Ovary (tissue), 9 donors: ENCODE results near the gene RASGRF2. TPM values are rescaled to one million over a fixed set of nuclear protein-coding genes. Genes with fewer than 3 reads are reported as not detected.

ENCODE experiments used
- DNase-seq, 5 donors: peaks; one replicate each; pipeline ENCODE4 v3.0.0-alpha.2; 2019 to 2020
- H3K27ac ChIP-seq, 2 donors: fragments of 200-600 bp; one replicate each; pipeline versions ENCODE4 v1.5.1 to v1.8.0; 2019 to 2022
- H3K27me3 ChIP-seq: fragments of 200-600 bp; one replicate; pipeline ENCODE4 v1.8.0; 2022
- H3K36me3 ChIP-seq: fragments of 200-600 bp; sonication (generic); one replicate; pipeline ENCODE4 v1.5.1; 2019
- H3K4me1 ChIP-seq: one replicate; pipeline ENCODE4 v1.8.1; 2013; ENCODE audit warnings: mild to moderate bottlenecking, moderate library complexity; ENCODE audit not compliant: insufficient read depth
- H3K4me3 ChIP-seq: fragments of 200-600 bp; sonication (generic); one replicate; pipeline ENCODE4 v1.5.1; 2017
- H3K9me3 ChIP-seq, 2 donors: fragments of 200-600 bp in 1 of 2; sonication (generic) in 1 of 2; one replicate each; pipeline versions ENCODE4 v1.5.1 to v1.8.1; 2013 to 2019; ENCODE audit warnings: mild to moderate bottlenecking in 1 of 2, moderate library complexity in 1 of 2
- CTCF ChIP-seq, 3 donors: fragments of 450-650 bp in 2 of 3; fragments of 200-600 bp in 1 of 3; IDR thresholded peaks; one replicate each; pipeline versions ENCODE4 v1.5.1 to v1.8.0; 2016 to 2022; ENCODE audit warnings: antibody characterized with exemption in 3 of 3, mild to moderate bottlenecking in 1 of 3
- EP300 ChIP-seq: sonication (generic); formaldehyde crosslinking; IDR thresholded peaks from one replicate; pipeline ENCODE4 v1.6.1; 2017; ENCODE audit warnings: antibody characterized with exemption
- POLR2A ChIP-seq: fragments of 450-650 bp; IDR thresholded peaks from one replicate; pipeline ENCODE4 v1.6.1; 2017; ENCODE audit warnings: antibody characterized with exemption, mild to moderate bottlenecking, moderate library complexity
- WGBS, 3 donors: extraction: QIAGEN DNeasy Blood & Tissue Kit in 1 of 3; methylation state at CpG; one replicate each; pipeline versions ENCODE4 v1.1.5 to v1.1.7; 2013 to 2017; 5-methylcytosine and 5-hydroxymethylcytosine counted together
- intact Hi-C, 4 donors: fragments of 100-400 bp; cut with DNase I; formaldehyde crosslinking; loops; one replicate each; pipeline versions ENCODE4 v1.11.0 to v1.15.1; 2022 to 2023
- polyA plus RNA-seq, 2 donors: library from polyadenylated mRNA; stranded (reverse); fragments of 200-250 nt in 1 of 2; fragments of 350-450 nt in 1 of 2; fragmentation: Illumina TruSeq in 1 of 2; extraction: RNeasy Lipid Tissue Mini Kit (QIAGEN cat#74804) in 1 of 2; gene quantifications; one replicate each; pipeline ENCODE4 v1.2.3, GENCODE V29; 2013 to 2014
- total RNA-seq, 7 donors: library from RNA; depleted of rRNA in 2 of 7; stranded (reverse); fragments of >200 nt in 2 of 7; fragmentation: NEBNext Ultra II Directional in 3 of 7; extraction: Animal tissue kit (Norgen Biotek cat#: 25700) in 3 of 7; gene quantifications; one replicate each; pipeline versions ENCODE4 v1.1.0 to v1.2.4, GENCODE V29; 2016 to 2023
- donor health status: DM: no; HTN: no; CAD: no; lungs with moderate emphysema.
- donor health status: DM: no; HTN: no; CAD: no.
- donor health status: Bipolar disorder and iron deficiency.
- donor health status: DM: yes; HTN: yes; CAD: no.
- donor health status: DM: no; HTN: no; CAD: no.
- donor health status: DM: yes; HTN: yes; CAD: no.

The RASGRF2 gene
- total and polyA plus RNA-seq, 9 donors: 8.6 to 55.1 (median 23.0) TPM

DNA sequence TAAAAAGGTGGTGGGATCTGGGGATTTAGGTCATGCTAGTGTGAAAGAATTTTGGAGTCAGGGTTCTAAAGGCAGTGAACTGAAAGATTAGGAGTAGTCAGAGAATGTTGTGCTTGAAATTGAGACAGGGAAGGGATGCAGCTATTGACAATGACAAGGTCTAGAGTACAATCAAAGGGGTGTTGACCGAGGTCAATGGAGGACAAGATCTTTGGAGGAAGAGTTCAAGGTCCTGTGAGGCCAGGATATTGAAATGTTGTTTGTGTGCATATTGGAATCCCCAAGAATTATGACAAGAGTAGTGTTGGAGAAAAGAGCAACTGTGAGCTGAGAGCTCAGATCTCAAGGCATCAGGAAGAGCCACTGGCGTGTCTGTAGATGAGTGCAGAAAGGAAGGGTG, 116.9 kb downstream of the RASGRF2 start:
- WGBS, 3 donors: 94 to 98% (median 96%) methylated on average over 2 of the region's 2 CpGs
- no peak overlapping the region for H3K4me3 ChIP-seq
- no peak for DNase-seq
- intact Hi-C loops: no loop called here
- TF ChIP-seq POLR2A (no peak), CTCF (IDR thresholded peaks at IDR 0.05) (no peak), EP300 (no peak)
- H3K27ac ChIP-seq: no peak overlapping the region
- H3K4me1 ChIP-seq: peaks cover 6% of the 10 kb centered on the region
- H3K27me3 ChIP-seq: no peaks in the 10 kb centered on the region
- no peaks in the 10 kb centered on the region for H3K36me3 ChIP-seq
- H3K9me3 ChIP-seq: no peaks in the 10 kb centered on the region

DNA sequence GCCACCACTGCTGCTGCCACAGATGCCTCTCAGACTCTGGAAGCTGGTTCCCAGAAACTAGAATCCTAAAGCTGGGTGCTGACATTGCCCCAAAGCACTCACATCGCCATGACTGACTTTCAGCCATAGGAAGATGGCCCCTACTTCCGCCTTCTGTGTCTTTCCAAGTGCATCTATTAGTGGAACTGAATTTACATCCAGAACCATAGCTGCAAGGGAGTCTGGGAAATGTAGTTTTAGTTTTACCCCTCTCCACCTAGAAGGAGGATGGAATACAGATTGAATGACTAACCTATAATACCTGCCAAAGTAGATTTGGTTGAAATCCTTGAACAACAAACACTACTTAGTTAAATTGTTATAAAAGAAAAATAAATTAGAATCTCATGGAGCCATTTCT, 118.8 kb downstream of the RASGRF2 start:
- WGBS, 3 donors: 93 to 100% (median 97%) methylated on average over 2 of the region's 2 CpGs
- intact Hi-C loops: no loop called here
- Histone ChIP-seq H3K27me3 (no peaks in the 10 kb centered on the region), H3K4me1 (peaks cover 6% of the 10 kb centered on the region), H3K27ac (no peak overlapping the region), H3K9me3 (no peaks in the 10 kb centered on the region), H3K36me3 (no peaks in the 10 kb centered on the region), H3K4me3 (no peak overlapping the region)
- TF ChIP-seq EP300 (no peak), POLR2A (no peak), CTCF (IDR thresholded peaks at IDR 0.05) (no peak)
- DNase-seq: no peak

GRCh38 chr5:81080809-81081460, 120.8 kb downstream of the RASGRF2 start:
- DNase-seq: peak in 2 of 5 donors; percentile 23 to 39
- 16 to 41% (median 18%) methylated on average over 9 of the region's 9 CpGs for WGBS, 3 donors
- TF ChIP-seq POLR2A: no peak
- TF ChIP-seq CTCF (IDR thresholded peaks at IDR 0.05): no peak
- TF ChIP-seq EP300: no peak
- H3K9me3 ChIP-seq: no peaks in the 10 kb centered on the region
- H3K36me3 ChIP-seq: no peaks in the 10 kb centered on the region
- intact Hi-C loops: no loop called here
- no peaks in the 10 kb centered on the region for H3K27me3 ChIP-seq
- H3K4me3 ChIP-seq: no peak overlapping the region
- peak overlapping the region; percentile 13 to 72 for H3K27ac ChIP-seq
- peaks cover 6% of the 10 kb centered on the region for H3K4me1 ChIP-seq

DNA sequence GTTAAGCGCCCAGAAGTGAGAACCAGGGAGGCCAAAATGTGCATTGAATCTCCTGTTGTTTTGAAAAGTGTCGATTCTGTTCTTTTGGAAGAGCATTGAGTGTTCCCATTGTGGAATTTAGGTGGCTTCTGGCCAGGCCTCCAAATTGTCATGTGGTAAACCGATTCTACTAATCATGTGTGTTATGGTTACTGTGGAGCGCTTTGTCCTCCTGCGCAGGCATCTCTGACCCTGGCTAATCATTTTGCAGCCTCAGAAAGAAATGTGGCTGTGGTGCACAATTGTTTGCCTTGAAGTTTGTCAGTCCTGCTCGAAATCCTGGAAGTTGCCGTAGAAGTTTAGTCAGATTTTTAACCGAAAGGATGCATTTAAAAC, 121.3 kb downstream of the RASGRF2 start:
- no peaks in the 10 kb centered on the region for H3K27me3 ChIP-seq
- WGBS, 3 donors: 10 to 22% (median 12%) methylated on average over 8 of the region's 8 CpGs

More for the DNA sequence above, 121.3 kb downstream of the RASGRF2 start:
- peak; percentile 62 to 86 (median 73) for DNase-seq
- no peaks in the 10 kb centered on the region for H3K9me3 ChIP-seq
- intact Hi-C loops: no loop called here
- H3K4me3 ChIP-seq: no peak overlapping the region
- H3K27ac ChIP-seq: peak overlapping the region; percentile 13 to 72
- no peak for TF ChIP-seq POLR2A
- no peak for TF ChIP-seq EP300
- no peak for TF ChIP-seq CTCF (IDR thresholded peaks at IDR 0.05)
- no peaks in the 10 kb centered on the region for H3K36me3 ChIP-seq
- peaks cover 6% of the 10 kb centered on the region for H3K4me1 ChIP-seq
